ENCODE data around the gene SLC12A7.

SLC12A7 gene

DNA sequence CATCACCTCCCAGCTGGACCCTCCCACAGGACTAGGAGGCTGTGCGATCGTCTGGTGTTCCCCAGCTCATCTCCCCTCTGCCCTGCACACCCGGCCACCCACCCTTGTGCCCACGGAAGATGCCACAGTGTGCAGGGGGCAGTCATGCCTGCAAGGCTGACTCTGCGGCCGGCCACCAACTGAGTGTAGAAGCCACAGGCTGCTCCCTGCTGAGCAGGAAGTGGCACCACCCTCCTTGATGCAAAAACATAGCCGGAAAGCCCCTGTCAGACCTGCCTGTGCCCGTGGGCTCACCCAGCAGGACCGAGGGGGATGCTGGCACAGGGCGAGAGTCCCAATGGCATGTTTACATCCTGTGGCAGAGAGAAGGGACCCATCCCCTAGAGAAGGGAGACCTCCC, 40.3 kb upstream of the SLC12A7 start:
- peaks cover 25% of the 10 kb centered on the region for H3K27me3 ChIP-seq
- H3K36me3 ChIP-seq, result no peaks in the 10 kb centered on the region
- no peaks in the 10 kb centered on the region for H3K4me1 ChIP-seq

DNA sequence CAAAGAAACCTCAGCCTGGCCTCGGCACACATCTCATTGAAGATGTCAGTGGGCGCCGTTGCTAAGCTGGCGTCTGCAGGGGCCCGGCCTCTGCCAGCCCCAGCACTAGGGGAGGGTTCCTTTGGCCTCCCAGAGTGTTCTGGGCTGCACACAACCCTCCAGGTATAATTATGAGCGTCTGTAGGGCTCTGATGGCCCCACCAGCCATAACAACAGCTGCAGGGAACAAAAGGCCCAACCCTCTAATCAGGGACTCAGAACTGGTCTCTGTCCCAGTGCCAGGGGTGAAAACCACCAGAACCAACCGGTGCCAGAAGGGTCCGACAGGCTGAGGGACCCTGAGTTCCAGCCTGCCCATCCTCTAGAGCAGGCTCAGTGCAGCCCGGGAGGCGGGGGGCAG, 39.5 kb upstream of the SLC12A7 start:
- H3K27me3 ChIP-seq, result peaks cover 21% of the 10 kb centered on the region
- TF ChIP-seq, protein P1, sequence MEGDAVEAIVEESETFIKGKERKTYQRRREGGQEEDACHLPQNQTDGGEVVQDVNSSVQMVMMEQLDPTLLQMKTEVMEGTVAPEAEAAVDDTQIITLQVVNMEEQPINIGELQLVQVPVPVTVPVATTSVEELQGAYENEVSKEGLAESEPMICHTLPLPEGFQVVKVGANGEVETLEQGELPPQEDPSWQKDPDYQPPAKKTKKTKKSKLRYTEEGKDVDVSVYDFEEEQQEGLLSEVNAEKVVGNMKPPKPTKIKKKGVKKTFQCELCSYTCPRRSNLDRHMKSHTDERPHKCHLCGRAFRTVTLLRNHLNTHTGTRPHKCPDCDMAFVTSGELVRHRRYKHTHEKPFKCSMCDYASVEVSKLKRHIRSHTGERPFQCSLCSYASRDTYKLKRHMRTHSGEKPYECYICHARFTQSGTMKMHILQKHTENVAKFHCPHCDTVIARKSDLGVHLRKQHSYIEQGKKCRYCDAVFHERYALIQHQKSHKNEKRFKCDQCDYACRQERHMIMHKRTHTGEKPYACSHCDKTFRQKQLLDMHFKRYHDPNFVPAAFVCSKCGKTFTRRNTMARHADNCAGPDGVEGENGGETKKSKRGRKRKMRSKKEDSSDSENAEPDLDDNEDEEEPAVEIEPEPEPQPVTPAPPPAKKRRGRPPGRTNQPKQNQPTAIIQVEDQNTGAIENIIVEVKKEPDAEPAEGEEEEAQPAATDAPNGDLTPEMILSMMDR (IDR thresholded peaks at IDR 0.05; ENCODE audit: low read depth, low read length), result no peak
- no peak for DNase-seq

More for the DNA sequence above, 40.3 kb upstream of the SLC12A7 start:
- H3K9me3 ChIP-seq, result peaks cover 9% of the 10 kb centered on the region
- no peak for DNase-seq
- H3K4me3 ChIP-seq (ENCODE audit: low read depth, low read length), result no peak overlapping the region
- TF ChIP-seq, protein P1 (IDR thresholded peaks at IDR 0.05; ENCODE audit: low read depth, low read length), result no peak

DNA sequence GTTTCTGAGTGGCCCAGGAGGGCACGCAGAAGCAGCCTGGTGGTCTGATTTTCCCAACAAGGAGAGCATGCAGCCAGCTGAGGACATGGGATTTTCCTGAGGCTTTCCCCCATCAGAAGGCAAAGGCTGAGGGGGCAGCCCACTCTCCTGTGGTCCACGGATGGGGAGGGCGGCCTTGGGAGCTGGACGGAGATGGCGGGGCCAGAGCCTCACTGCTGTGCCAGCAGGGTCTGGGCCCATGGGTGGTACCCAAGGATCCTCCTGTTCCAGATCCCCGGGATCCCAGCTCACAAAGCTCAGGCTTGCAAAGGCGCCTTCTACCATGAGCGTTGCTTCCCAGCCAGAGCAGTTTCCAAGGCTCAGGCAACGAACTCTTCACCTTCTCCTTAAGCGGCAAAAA, 39.0 kb upstream of the SLC12A7 start:
- DNase-seq, result no peak
- Histone ChIP-seq H3K36me3 (no peaks in the 10 kb centered on the region), H3K27me3 (peaks cover 16% of the 10 kb centered on the region), H3K9me3 (no peaks in the 10 kb centered on the region; the same call in 1 of the 2 replicates), H3K4me3 (ENCODE audit: low read depth, low read length) (no peak overlapping the region), H3K4me1 (no peaks in the 10 kb centered on the region)
- TF ChIP-seq, protein P1 (IDR thresholded peaks at IDR 0.05; ENCODE audit: low read depth, low read length), result no peak

More for the DNA sequence above, 39.5 kb upstream of the SLC12A7 start:
- no peaks in the 10 kb centered on the region for H3K4me1 ChIP-seq
- H3K9me3 ChIP-seq, result peaks cover 4% of the 10 kb centered on the region
- no peak overlapping the region for H3K4me3 ChIP-seq (ENCODE audit: low read depth, low read length)
- no peaks in the 10 kb centered on the region for H3K36me3 ChIP-seq

DNA sequence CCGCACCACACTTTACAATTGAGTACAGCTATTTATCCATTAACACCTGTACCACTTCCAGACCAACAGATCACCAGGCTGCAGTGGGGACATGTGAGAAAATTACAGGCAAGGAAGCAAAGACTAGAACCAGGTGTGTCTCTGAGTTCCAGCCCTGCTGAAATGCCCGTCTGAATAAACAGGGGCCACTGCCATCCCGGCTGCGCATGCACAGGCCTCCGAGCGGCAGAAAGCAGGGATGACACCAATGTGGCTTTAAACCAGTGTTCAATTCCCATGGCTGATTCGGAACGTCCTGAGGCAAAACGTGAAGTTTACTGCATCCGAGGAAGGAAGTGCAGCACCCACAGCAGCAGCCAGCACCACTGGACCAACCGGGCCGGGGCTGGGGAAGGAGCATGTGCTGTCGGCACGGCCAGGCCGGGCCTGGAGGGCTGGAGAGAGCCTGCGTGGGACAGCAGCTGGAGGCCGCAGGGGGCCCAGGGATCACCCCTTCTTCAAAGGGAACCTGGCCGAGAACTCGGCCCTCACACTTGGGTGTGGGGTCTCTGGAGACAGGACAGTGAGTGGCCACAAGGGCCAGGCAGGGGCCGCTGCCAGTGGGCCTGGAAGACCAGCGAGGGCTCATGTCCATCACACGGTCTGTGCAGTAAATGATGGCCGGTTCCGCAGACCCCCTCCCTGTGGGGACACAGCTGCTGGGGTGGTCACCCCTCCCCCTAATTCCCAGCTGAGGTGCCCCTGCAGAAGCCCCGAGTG, 33.0 kb upstream of the SLC12A7 start:
- no peaks in the 10 kb centered on the region for H3K36me3 ChIP-seq
- TF ChIP-seq, protein P1 (IDR thresholded peaks at IDR 0.05; ENCODE audit: low read depth, low read length), result no peak
- DNase-seq, result no peak
- no peaks in the 10 kb centered on the region for H3K27me3 ChIP-seq
- no peaks in the 10 kb centered on the region for H3K4me1 ChIP-seq
- H3K9me3 ChIP-seq, result no peaks in the 10 kb centered on the region
- no peak overlapping the region for H3K4me3 ChIP-seq (ENCODE audit: low read depth, low read length)

DNA sequence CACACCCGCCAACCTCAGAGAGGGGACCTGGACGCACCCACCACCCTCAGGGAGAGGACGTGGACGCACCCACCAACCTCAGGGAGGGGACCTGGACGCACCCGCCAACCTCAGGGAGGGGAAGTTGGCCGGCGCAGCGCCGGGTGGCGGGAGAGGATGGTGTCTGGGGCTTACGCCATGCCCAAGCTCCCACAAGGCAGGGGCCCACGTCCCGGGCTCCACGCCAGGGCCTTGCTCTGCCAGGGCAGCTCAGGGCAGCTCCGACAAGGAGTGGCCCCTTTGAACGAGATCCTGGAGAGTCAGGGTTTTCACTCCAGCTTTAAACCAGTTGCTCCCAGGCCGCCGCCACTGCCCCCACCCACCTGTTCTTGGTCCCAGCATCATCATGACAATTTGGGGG, 32.2 kb upstream of the SLC12A7 start:
- H3K27me3 ChIP-seq, result no peaks in the 10 kb centered on the region
- no peaks in the 10 kb centered on the region for H3K9me3 ChIP-seq
- no peaks in the 10 kb centered on the region for H3K36me3 ChIP-seq
- TF ChIP-seq, protein P1 (IDR thresholded peaks at IDR 0.05; ENCODE audit: low read depth, low read length), result no peak
- H3K4me1 ChIP-seq, result no peaks in the 10 kb centered on the region
- DNase-seq, result no peak
- no peak overlapping the region for H3K4me3 ChIP-seq (ENCODE audit: low read depth, low read length)

DNA sequence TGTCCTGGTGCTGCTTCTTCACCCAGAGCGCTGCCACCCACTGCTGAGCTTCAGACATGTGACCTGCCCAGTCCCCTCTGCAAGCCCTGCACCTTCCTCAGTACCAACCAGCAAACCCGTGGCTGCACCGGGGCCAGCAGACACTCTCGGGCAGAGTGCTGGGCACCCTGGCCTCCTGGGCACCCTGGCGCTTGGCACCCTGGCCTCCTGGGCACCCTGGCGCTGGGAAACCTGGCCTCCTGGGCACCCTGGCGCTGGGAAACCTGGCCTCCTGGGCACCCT, 31.7 kb upstream of the SLC12A7 start:
- H3K27me3 ChIP-seq, result no peaks in the 10 kb centered on the region
- no peak for DNase-seq
- H3K4me3 ChIP-seq (ENCODE audit: low read depth, low read length), result no peak overlapping the region
- TF ChIP-seq, protein P1 (IDR thresholded peaks at IDR 0.05; ENCODE audit: low read depth, low read length), result no peak
- H3K9me3 ChIP-seq, result no peaks in the 10 kb centered on the region
- H3K36me3 ChIP-seq, result no peaks in the 10 kb centered on the region
- H3K4me1 ChIP-seq, result no peaks in the 10 kb centered on the region

Measured in BE2C (cell line).